Raji (cell line): ENCODE measurements around the gene SSBP2.

Experiments used
- POLR2A ChIP-seq: IDR thresholded peaks from 2 replicates; pipeline ENCODE4 v1.6.1; 2011; ENCODE audit warnings: low read depth, low read length, control low read depth; ENCODE audit not compliant: insufficient read depth

Gene SSBP2

DNA sequence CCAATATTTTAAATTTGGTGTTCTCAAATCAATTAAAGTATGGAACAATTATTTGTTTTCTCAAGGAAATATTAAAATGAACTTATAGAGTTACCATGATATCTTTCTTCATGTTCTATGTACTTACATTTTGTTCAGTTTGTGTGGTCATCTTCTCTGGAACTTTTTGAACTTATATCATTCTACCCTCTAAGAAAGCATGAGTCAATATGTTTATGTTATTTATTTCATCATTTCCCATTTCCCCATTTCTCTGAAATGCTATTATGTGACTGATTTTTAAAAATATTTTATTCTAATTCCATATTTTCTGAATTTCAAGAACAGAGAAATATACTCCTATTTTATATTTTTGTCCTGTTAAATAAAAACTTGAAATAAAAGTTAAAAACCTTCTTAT, 233.4 kb downstream of the SSBP2 start:
- TF ChIP-seq POLR2A = no peak

DNA sequence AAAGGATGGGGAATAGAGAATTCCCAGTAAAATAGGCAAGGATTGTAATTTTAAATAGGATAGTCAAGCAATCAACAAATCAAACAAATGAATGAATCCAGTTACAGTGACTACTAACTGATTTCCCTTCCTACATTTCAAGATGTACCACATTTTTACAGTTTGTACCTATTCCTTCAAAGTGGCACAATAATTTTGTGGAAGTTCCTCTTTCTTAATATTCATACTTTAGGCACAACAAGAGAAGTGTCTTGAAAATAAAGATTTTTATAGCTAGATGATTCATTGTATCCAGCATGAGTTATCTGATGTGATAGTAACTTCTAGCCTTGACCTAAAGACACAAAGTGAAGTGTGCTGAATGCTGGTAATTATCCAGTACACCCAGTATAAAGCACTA, 234.8 kb downstream of the SSBP2 start:
- no peak for TF ChIP-seq POLR2A

DNA sequence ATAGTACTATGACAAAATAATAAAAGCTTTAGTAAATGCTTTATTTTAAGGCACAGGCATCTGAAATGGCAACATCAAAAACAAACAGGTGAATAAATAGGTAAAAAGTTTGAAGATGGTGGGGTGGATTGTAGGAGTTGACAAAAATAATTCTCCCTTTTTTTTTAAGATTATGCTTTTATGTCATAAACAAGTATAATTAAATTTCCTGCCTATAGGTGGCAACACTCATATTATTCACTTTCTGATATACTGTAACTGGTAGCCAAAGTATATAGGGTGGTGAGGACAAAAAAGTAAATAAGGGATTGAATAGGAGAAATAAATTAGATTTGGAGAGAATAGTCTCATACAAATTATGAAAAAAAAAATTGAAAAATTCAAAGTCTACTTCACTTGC, 236.9 kb downstream of the SSBP2 start:
- no peak for TF ChIP-seq POLR2A

DNA sequence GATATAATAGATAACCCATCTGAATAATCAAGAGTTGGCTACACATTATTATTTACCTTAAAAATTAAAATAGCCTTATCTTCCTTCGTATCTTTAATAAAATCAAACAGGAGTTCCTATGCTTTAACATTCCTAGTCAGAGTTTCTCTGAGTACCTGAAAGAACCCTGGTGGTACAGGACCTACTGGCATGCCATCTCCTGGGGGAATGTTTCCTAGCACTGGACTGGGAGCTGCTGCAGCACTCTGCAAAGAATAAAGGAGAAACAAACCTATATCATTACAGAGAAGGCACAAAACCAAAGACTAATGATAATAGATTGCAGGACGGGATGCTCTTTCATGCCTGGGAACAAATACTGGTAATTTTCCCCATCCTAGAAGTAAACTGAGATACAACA, 237.4 kb downstream of the SSBP2 start:
- no peak for TF ChIP-seq POLR2A

DNA sequence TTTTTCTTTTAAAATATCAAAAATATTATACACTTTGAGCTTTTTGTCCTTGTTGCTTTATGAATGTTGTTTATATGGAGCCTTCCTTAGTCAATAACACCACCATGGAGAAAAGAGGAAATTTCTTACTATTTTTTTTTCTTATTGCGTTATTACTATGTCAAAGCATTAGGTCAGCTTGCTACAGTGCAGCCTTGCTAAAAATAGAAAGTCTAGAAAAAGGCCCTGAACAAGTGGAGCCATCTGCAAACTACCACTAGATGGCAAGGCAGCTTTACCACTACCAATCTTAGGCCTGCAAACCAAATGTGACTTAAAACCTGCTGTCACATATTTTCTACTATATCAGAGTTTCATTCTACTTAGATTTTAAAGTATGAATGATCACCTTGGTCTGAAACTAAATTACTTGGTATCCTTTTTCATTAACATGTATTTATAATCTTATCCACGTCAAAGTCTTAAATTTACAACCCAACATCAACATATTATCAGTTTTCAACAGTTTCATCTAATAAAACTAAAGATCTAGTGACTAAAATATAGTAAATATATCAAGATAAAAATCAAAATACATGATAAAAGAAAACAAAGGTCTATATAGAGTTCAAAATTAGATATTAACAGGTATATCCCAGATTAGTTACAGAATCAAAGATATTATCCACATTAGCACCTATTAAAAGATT, 243.9 kb downstream of the SSBP2 start:
- no peak for TF ChIP-seq POLR2A

DNA sequence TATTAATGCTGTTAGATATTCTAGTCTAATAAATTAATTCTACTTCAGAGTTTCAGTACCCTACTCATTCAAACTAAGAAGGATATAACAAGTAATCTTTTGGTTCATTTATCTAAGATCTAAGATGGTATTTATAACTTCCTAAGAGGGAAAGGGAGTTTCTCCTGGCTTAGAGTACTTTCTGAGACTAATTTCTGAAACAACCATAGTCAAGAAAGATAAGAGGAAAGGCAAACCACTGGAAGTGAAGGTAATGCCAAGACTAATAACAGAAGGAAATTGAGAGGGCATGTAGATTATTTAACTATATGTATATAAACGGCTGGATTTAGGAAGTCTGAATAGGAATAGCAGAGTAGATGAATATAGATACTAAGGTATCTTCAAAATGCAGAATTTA, 244.5 kb downstream of the SSBP2 start:
- TF ChIP-seq POLR2A = no peak

DNA sequence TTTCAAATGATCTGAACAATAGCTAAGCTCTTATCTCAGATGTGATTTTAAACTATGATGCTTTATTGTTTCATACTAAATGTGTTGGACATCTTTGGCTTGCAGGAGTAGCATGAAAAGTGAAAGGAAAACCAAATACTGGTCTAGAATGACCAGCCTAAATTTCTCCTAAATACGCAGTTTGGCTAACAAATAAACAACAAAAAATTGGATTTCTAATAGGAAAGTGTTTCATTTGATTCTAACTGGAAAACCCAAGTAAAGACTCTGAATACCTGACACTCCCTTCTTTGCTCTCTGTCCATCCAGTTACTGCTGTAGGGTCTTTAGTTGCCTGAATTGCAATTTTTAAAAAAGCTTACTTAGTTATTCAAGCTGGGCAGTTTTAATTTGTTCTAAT, 245.2 kb downstream of the SSBP2 start:
- TF ChIP-seq POLR2A = no peak

DNA sequence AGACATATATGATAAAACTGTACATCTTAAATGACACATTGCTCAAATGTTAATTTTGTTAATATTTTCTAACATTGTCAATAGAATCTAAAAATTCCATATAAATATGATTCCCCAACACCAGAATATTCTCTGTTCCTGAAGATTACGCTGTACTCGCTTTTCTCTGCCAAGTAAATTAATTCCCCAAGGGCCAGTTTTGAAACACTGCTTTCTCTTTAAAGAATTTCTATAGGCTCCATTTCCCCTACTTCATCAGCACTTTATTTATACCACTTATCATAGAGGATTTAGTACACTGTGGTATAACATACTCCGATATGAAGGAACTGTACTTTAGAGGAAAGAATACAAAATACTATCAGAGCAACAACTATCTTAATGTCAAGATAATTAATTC, 255.6 kb downstream of the SSBP2 start:
- no peak for TF ChIP-seq POLR2A

DNA sequence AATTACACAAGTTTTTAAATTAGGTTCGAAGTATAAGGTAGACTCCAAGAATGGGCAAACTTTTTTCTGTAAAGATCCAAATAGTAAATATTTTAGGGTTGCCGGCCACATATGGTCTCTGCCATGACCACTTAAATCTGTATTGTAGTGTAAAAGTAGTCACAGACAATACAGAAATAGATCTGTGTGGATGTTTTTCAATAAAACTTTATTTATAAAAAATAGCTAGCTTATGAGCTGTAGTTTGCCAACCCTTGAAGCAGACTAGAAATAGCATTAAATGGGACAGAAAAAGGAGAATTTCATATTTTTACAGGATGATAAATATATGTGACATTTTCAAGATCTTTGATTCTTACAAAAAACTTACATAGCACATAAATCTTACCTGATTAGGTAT, 262.0 kb downstream of the SSBP2 start:
- TF ChIP-seq POLR2A = no peak

DNA sequence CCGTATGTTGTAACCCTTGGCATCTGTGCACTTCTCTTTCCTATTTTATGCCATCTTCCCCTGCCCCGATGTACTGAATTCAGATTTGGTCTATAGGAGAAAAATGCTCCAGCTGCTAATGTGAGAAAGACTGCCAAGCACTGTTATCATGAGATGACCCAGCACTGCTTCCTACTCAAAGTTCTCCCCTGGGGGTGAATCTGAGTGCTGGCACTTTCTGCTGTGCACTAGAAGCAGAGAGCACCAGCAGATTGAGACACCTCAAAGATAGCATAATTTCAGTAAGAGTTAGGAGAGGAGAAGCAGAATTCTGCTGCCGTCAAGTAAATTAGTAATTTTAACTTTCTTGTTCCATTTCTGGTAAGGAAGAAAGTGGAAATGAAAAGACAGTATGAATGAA, 264.2 kb downstream of the SSBP2 start:
- TF ChIP-seq POLR2A = no peak

DNA sequence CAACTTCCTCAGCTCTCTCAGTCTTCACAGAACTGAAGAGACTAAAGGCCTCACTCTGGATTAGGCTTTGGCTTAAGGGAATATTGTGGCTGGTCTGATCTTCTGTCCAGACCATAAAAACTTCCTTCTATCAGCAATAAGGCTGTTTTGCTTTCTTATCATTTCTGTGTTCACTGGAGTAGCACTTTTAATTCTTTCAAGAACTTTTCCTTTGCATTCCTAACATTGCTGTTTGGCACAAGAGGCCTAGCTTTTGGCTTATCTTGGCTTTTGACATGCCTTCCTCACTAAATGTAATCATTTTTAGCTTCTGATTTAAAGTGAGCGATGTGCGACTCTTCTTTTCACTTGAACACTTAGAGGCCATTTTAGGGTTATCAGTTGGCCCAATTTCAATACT, 268.3 kb downstream of the SSBP2 start:
- TF ChIP-seq POLR2A = no peak

DNA sequence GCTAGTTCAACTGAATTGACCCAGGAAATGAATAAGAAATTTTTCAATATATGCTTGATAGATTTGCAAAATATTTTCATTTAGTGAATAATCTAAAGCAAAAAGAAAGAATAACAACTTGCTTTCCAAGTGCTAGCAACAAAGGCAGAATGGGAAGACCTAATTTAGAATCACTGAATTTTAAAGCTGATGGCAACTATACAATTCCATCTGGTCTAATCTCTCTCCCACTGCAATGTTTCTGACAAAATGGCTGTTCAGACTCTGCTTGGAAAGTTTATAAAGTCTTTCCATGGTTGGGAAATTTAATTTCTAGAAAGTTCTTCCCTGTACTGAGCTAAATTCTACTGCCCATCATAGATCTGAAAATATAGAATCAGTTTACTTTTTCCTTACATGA, 281.2 kb downstream of the SSBP2 start:
- no peak for TF ChIP-seq POLR2A

DNA sequence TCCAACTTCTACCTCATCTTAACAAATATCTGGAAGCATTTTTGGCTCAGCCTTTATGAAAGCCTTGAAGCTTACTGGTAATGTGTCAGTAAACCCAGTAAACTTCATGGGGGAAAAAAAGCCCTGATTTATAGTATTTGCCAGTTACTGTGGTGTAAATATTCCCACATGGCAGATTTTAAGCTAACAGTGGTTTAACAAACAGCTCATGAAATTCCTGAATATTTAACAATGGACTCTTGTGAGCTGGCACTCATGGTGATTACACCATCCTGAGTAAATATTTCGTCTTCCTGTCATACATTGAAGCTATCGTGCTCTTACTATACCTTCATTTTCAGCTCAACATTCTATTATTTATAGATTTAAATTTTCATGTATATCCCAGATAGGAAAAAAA, 300.0 kb downstream of the SSBP2 start:
- no peak for TF ChIP-seq POLR2A

DNA sequence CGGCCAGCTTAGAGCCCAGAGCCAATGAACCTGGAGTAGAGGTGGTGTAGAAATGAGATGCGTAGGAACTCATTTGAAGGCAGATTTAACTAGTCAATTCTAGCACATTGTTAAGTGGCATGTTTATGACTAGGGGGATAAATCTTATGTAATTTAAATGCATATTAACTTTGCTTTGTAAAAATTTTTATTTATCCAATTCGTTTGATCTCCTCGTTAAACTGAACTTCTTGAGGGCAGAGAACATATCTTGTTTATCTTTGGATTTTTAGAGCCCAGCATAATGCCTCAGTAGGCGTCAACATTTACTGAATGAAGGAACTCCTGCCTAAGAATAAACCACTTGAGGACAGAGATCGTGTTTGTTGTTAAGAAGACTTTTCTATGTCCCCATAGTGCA, 315.9 kb downstream of the SSBP2 start:
- TF ChIP-seq POLR2A = no peak

DNA sequence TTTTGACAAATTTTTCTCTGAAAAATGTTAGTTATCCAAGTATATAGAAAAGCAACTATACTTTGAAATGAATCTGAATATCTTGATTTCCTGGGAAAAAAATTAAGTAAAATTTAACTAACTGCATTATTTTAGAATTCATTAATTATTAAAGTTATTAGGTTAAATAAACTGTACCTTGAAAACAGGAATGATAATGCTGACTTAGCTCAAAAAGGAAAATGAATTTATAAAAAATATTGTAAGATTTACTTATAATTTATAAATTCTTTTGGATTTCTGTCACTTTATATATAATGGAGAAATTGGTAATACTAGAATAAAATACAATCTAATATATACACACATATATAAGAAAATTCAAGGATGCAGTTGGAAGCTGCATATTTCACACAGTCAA, 320.9 kb downstream of the SSBP2 start:
- no peak for TF ChIP-seq POLR2A

DNA sequence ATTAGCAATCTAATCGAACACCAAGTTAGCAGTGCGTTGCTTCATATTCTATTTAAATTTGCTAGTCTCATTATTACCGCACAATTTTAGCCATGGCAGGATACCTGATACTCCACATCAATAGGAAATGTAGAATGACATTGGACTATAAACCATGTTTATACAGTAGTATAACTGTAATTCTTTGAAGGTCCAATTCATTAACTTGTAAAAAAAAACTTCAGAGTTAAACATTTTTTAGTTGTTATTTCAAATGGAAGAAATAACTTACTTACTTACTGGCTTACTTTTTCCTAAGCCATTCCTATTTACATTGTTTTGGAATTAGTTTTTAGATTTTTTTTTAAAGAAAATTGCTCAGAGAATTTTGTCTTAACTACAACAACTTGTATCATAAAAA, 321.5 kb downstream of the SSBP2 start:
- TF ChIP-seq POLR2A = no peak

DNA sequence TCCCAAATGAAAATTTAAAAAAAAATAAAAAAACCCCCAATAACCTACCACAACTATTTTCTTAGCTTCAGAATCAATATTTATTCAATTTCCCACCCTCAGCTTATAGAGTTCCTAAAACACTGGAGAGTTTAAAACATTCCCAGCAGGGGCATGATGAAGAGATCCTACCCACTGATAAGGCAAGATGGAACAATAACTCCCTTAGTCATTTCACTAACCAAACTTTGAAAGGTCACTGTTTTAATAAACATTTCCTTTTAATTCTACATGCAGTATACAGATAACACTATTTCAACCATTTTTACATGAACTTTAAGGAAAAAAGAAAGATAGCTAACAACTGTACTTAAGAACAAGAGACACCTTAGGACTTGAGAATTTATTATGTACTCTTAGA, 322.0 kb downstream of the SSBP2 start:
- no peak for TF ChIP-seq POLR2A
